ENCODE results near the gene HEG1. TPM values are rescaled to one million over a fixed set of nuclear protein-coding genes. Genes with fewer than 3 reads are reported as not detected.

The HEG1 gene
- total RNA-seq, 1 experiment from 2014 or later = 14.6 TPM

DNA sequence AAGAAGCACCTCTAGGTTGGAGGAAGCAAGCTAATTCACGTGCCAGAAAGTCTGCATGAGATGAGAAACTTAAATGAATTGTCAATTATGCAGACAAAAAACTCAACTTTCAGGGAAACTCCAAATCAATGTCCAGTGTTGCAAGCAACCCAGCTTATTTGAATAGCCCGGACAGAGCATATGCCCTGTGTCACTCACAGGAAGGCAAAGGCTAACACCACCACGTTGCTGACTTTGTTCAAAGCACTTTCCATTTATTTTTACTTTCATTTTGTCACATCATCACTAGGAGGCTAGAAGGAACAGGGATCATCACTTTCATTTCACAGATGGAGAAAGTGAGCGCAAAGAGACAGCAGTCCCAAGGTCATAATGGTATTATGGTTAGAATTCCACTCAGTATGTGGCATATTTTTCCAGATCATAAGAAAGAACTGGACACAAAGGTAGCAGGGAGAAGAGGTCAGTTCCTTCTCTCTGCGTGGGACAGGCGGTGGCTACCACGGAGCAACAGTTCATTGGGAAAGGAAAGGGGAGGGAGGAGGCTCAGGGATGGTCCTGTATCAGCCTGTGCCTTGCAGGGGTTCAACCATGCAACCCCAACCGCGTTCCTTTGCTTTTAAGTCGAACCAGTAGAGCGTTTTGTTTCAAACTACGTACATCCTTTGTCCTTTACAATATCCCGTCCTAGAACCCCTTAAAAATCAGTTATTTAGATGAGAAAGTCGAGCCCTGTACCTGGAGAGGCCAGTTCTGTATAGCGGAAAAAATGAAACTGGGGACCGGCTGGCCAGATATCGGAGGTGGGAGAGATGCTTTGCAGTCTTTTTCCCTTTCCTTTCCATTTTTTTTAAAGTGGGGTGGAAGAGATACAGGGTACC lies 1.1 kb downstream of the HEG1 start (continued):
- TF ChIP-seq ZNF281 (CRISPR knock-in tag; IDR thresholded peaks at IDR 0.05) = no peak
- no peak for TF ChIP-seq MXD4 (CRISPR knock-in tag; IDR thresholded peaks at IDR 0.05; ENCODE audit: borderline replicate concordance)
- no peak for TF ChIP-seq MLX (CRISPR knock-in tag; IDR thresholded peaks at IDR 0.05)
- no peak for TF ChIP-seq ZNF423 (CRISPR knock-in tag; IDR thresholded peaks at IDR 0.05)
- no peak for TF ChIP-seq SMAD4 (CRISPR knock-in tag; IDR thresholded peaks at IDR 0.05)
- no peak for TF ChIP-seq GRHL2 (CRISPR knock-in tag; IDR thresholded peaks at IDR 0.05; ENCODE audit: insufficient replicate concordance, severe bottlenecking)
- no peak for TF ChIP-seq ZNF532 (CRISPR knock-in tag; IDR thresholded peaks at IDR 0.05; ENCODE audit: borderline replicate concordance)

DNA sequence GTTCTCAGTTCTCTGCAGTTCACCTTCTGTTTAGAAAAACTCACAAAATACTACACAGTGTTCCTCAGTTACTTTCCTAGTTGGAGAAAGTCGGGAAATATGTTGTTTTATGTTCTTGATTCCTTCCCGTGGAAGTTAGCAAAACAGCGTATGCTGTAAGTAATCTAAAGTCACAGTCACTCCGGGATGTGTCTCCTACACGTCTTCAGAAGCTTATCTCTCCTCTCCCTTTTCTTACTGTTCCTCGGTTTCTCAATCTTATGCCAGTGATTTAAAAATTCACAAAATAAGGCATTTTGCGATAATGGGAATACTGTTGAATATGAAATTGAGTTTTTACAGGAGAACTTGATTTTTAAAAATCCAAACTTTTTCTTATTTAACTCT lies 1.7 kb downstream of the HEG1 start:
- Mint-ChIP-seq H3K36me3 (no peaks in the 10 kb centered on the region), H3K27ac (no peak overlapping the region), H3K9me3 (no peaks in the 10 kb centered on the region), H3K4me3 (peak overlapping the region; percentile 89), H3K27me3 (ENCODE audit: low read depth) (peaks cover 41% of the 10 kb centered on the region), H3K4me1 (peaks cover 58% of the 10 kb centered on the region)
- no peak for TF ChIP-seq ZNF416 (CRISPR knock-in tag; IDR thresholded peaks at IDR 0.05)
- TF ChIP-seq TEAD4 (CRISPR knock-in tag; IDR thresholded peaks at IDR 0.05) = no peak
- no peak for TF ChIP-seq RORB (CRISPR knock-in tag; IDR thresholded peaks at IDR 0.05)
- TF ChIP-seq SMAD3 (CRISPR knock-in tag; IDR thresholded peaks at IDR 0.05; ENCODE audit: borderline replicate concordance) = no peak
- TF ChIP-seq ZNF423 (CRISPR knock-in tag; IDR thresholded peaks at IDR 0.05) = no peak
- no peak for TF ChIP-seq NFE2L1 (CRISPR knock-in tag; IDR thresholded peaks at IDR 0.05)
- TF ChIP-seq, protein P1, sequence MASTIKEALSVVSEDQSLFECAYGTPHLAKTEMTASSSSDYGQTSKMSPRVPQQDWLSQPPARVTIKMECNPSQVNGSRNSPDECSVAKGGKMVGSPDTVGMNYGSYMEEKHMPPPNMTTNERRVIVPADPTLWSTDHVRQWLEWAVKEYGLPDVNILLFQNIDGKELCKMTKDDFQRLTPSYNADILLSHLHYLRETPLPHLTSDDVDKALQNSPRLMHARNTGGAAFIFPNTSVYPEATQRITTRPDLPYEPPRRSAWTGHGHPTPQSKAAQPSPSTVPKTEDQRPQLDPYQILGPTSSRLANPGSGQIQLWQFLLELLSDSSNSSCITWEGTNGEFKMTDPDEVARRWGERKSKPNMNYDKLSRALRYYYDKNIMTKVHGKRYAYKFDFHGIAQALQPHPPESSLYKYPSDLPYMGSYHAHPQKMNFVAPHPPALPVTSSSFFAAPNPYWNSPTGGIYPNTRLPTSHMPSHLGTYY (CRISPR knock-in tag; IDR thresholded peaks at IDR 0.05) = no peak
- TF ChIP-seq, protein P2, sequence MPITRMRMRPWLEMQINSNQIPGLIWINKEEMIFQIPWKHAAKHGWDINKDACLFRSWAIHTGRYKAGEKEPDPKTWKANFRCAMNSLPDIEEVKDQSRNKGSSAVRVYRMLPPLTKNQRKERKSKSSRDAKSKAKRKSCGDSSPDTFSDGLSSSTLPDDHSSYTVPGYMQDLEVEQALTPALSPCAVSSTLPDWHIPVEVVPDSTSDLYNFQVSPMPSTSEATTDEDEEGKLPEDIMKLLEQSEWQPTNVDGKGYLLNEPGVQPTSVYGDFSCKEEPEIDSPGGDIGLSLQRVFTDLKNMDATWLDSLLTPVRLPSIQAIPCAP (CRISPR knock-in tag; IDR thresholded peaks at IDR 0.05) = no peak
- TF ChIP-seq ZNF138 (CRISPR knock-in tag; conservative IDR thresholded peaks at IDR 0.05) = no peak
- no peak for TF ChIP-seq TCF7 (CRISPR knock-in tag; IDR thresholded peaks at IDR 0.05; ENCODE audit: low read depth)
- no peak for TF ChIP-seq ZNF232 (CRISPR knock-in tag; IDR thresholded peaks at IDR 0.05)
- no peak for TF ChIP-seq EMX1 (CRISPR knock-in tag; IDR thresholded peaks at IDR 0.05)
- no peak for TF ChIP-seq ATF1 (CRISPR knock-in tag; IDR thresholded peaks at IDR 0.05)
- no peak for TF ChIP-seq ZBTB43 (CRISPR knock-in tag; IDR thresholded peaks at IDR 0.05)
- TF ChIP-seq ZNF281 (CRISPR knock-in tag; IDR thresholded peaks at IDR 0.05) = no peak
- TF ChIP-seq MXD4 (CRISPR knock-in tag; IDR thresholded peaks at IDR 0.05; ENCODE audit: borderline replicate concordance) = no peak
- no peak for TF ChIP-seq SP1 (CRISPR knock-in tag; conservative IDR thresholded peaks at IDR 0.05)
- ChIA-PET CTCF (no interaction called here), POLR2A (no interaction called here)
- ATAC-seq = no peak
- DNase-seq (ENCODE audit: low spot score) = no peak
